SK-N-SH treated with all-trans-retinoic acid at 6 μM for 48 hours (cell line): Measurements from ENCODE around the gene ATOH8.

ENCODE experiments used
- ATAC-seq: fragments of 200-7000 bp; cut with Tn5 transposase; 3 replicates; pipeline ENCODE4 v1.9.1; 2020; ENCODE audit warnings: mild to moderate bottlenecking, moderate library complexity
- ARNTL ChIP-seq: fragments of 450-650 bp; formaldehyde crosslinking; IDR thresholded peaks from 2 replicates; pipeline ENCODE4 v1.5.0; 2020; ENCODE audit warnings: low read depth, mild to moderate bottlenecking, moderate library complexity, borderline replicate concordance
- BACH2 ChIP-seq: fragments of 250-450 bp; sonication (Bioruptor Pico); IDR thresholded peaks from 2 replicates; pipeline ENCODE4 v1.9.0; 2021; ENCODE audit warnings: mild to moderate bottlenecking, borderline replicate concordance
- CSDC2 ChIP-seq: fragments of 250-450 bp; sonication (Bioruptor Pico); IDR thresholded peaks from 2 replicates; pipeline ENCODE4 v1.5.0; 2020; ENCODE audit warnings: mild to moderate bottlenecking, moderate library complexity
- ESRRG ChIP-seq: fragments of 250-450 bp; sonication (Bioruptor Pico); IDR thresholded peaks from 2 replicates; pipeline ENCODE4 v1.6.1; 2021; ENCODE audit warnings: mild to moderate bottlenecking
- GLIS3 ChIP-seq: fragments of 250-450 bp; sonication (Bioruptor Pico); IDR thresholded peaks from 2 replicates; pipeline ENCODE4 v1.5.0; 2020; ENCODE audit warnings: mild to moderate bottlenecking, moderate library complexity
- ISL1 ChIP-seq: fragments of 250-450 bp; sonication (Bioruptor Pico); IDR thresholded peaks from 2 replicates; pipeline ENCODE4 v2.1.2; 2022; ENCODE audit warnings: mild to moderate bottlenecking, moderate library complexity
- PPARA ChIP-seq: fragments of 250-450 bp; sonication (Bioruptor Pico); IDR thresholded peaks from 2 replicates; pipeline ENCODE4 v1.5.0; 2020; ENCODE audit warnings: mild to moderate bottlenecking, borderline replicate concordance
- RARB ChIP-seq: fragments of 250-450 bp; sonication (Bioruptor Pico); IDR thresholded peaks from 2 replicates; pipeline ENCODE4 v1.8.0; 2021; ENCODE audit warnings: mild to moderate bottlenecking, moderate library complexity
- TOX ChIP-seq: fragments of 250-450 bp; sonication (Bioruptor Pico); IDR thresholded peaks from 2 replicates; pipeline ENCODE4 v1.8.0; 2021; ENCODE audit warnings: mild to moderate bottlenecking, moderate library complexity, borderline replicate concordance
- ZC3H10 ChIP-seq: fragments of 250-450 bp; sonication (Bioruptor Pico); IDR thresholded peaks from 2 replicates; pipeline ENCODE4 v1.5.1; 2021; ENCODE audit warnings: mild to moderate bottlenecking, moderate library complexity
- ZFP3 ChIP-seq: fragments of 250-450 bp; sonication (Bioruptor Pico); IDR thresholded peaks from 2 replicates; pipeline ENCODE4 v1.5.0; 2020; ENCODE audit warnings: mild to moderate bottlenecking, moderate library complexity
- ZNF70 ChIP-seq: fragments of 450-650 bp; formaldehyde crosslinking; IDR thresholded peaks from 2 replicates; pipeline ENCODE4 v1.5.0; 2020; ENCODE audit warnings: mild to moderate bottlenecking, moderate library complexity
- ZNF8 ChIP-seq: fragments of 450-650 bp; formaldehyde crosslinking; IDR thresholded peaks from 2 replicates; pipeline ENCODE4 v1.5.0; 2020; ENCODE audit warnings: mild to moderate bottlenecking, moderate library complexity
- TF ChIP-seq, protein P1 (sequence below): fragments of 250-450 bp; sonication (Bioruptor Pico); IDR thresholded peaks from 2 replicates; pipeline ENCODE4 v1.5.0; 2020; ENCODE audit warnings: mild to moderate bottlenecking, moderate library complexity
- TF ChIP-seq, protein P2 (sequence below): fragments of 250-450 bp; sonication (Bioruptor Pico); IDR thresholded peaks from 2 replicates; pipeline ENCODE4 v1.8.0; 2021; ENCODE audit warnings: low read depth, mild to moderate bottlenecking, moderate library complexity, borderline replicate concordance
- TF ChIP-seq, protein P3 (sequence below): fragments of 250-450 bp; sonication (Bioruptor Pico); IDR thresholded peaks from 2 replicates; pipeline ENCODE4 v1.8.0; 2020; ENCODE audit warnings: mild to moderate bottlenecking, moderate library complexity, borderline replicate concordance
- TF ChIP-seq, protein P4 (sequence below): fragments of 250-450 bp; sonication (Bioruptor Pico); IDR thresholded peaks from 2 replicates; pipeline ENCODE4 v1.5.1; 2020; ENCODE audit warnings: low read depth, mild to moderate bottlenecking, moderate library complexity

The ATOH8 gene

DNA sequence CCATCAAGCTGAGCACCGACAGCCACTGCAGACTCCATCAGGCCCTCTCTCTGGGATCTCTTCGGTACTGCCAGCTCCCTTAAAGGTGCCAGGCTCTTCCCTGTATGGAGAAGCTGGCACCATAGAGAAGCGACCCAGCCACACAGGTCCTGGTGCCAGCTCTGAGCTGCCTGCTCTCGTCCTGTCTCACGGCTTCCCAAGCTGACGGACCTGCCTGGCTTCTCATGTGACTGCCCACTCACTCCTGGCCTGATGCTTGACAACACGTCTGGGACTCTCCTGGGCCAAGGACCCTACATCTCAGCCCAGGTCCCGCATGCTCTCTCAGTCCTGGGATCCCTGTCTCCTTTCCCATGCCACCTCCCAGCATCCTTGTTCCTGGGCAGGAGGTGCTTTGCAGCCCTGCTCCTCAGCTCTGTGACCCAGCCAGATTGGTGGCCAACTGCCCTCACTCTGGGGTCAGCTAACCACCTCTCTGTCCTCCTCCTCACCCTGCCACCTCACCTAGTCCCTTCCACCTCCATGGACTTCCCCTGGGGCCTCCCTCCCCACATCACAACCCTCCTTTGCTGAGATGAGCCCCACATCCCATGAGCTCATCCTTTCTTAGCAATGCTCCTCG lies 12.5 kb upstream of the ATOH8 start:
- peak; percentile 1; the same call in 1 of the 3 replicates for ATAC-seq
- TF ChIP-seq ZFP3 (peak; percentile 37), ZNF70 (no peak), BACH2 (no peak), GLIS3 (CRISPR knock-in tag) (no peak), ESRRG (CRISPR knock-in tag) (no peak), ARNTL (CRISPR knock-in tag) (no peak)

DNA sequence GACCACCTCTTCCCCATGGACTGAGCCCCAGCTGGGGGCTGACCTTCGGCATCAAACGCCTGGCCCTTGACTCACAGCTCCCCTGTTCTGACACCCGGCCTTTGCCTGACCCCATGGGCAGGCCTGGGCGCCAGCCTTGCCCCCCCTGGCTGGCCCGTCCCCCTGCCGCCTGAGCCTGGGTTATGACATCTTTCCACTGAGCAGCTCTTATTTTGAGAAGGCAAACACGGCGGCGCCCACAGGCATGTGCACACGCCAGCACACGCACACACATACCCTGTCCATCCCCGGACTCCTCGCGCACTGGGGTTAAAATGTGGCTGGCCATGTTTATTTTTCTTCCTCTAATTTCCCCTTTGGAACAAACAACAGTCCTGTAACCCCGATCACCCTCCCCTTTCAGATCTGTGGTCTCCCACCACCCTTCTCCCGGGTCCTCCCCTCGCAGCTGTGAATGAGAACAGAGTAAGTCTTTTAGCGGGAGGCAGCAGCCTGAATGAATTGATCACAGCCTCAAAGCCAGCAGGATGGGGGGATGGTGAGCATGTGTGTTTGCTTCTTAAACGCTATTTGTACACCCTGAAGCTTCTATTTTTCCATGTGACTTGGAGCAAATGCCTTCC lies 11.8 kb upstream of the ATOH8 start:
- peak; percentile 73 for ATAC-seq

DNA sequence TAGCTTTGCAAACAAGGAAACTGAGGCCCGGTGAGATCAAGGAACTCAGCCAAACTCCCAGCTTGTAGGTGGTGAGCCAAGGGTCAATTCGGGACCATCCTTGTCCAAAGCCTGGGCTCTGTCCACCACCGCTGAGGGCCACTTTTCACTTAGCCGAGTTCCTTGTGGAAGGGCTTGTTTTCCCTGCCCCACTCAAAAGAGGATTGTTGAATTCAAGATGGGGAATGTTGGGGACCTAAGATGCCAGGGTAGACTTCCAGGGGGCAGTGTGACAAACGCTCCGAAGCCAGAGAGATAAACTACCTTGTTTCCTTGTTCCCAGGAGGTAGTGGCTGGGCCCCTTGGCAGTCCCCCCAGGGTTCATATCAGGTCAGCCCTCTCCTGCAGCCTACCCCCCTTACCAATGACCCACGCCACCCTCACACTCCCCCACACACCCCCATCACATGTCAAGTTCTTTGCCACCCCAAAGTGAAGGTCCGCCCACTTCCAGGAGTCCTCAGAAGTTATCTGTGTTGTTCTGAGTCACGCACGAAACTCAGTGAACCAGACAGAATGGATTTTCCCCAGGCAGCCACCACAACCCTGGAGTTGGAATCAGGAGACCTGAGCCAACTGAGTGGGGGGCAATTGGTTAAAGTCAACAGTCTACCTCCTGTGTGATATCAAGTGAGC lies 10.3 kb upstream of the ATOH8 start:
- 0 out of 3 replicates have a peak, but pooled peaks have one; percentile 6 for ATAC-seq
- TF ChIP-seq, protein P1, sequence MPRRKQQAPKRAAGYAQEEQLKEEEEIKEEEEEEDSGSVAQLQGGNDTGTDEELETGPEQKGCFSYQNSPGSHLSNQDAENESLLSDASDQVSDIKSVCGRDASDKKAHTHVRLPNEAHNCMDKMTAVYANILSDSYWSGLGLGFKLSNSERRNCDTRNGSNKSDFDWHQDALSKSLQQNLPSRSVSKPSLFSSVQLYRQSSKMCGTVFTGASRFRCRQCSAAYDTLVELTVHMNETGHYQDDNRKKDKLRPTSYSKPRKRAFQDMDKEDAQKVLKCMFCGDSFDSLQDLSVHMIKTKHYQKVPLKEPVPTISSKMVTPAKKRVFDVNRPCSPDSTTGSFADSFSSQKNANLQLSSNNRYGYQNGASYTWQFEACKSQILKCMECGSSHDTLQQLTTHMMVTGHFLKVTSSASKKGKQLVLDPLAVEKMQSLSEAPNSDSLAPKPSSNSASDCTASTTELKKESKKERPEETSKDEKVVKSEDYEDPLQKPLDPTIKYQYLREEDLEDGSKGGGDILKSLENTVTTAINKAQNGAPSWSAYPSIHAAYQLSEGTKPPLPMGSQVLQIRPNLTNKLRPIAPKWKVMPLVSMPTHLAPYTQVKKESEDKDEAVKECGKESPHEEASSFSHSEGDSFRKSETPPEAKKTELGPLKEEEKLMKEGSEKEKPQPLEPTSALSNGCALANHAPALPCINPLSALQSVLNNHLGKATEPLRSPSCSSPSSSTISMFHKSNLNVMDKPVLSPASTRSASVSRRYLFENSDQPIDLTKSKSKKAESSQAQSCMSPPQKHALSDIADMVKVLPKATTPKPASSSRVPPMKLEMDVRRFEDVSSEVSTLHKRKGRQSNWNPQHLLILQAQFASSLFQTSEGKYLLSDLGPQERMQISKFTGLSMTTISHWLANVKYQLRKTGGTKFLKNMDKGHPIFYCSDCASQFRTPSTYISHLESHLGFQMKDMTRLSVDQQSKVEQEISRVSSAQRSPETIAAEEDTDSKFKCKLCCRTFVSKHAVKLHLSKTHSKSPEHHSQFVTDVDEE (CRISPR knock-in tag), result no peak
- TF ChIP-seq ZNF8 (no peak), ZFP3 (no peak; the same call in 1 of the 2 replicates), ISL1 (CRISPR knock-in tag) (no peak)
- TF ChIP-seq, protein P2, sequence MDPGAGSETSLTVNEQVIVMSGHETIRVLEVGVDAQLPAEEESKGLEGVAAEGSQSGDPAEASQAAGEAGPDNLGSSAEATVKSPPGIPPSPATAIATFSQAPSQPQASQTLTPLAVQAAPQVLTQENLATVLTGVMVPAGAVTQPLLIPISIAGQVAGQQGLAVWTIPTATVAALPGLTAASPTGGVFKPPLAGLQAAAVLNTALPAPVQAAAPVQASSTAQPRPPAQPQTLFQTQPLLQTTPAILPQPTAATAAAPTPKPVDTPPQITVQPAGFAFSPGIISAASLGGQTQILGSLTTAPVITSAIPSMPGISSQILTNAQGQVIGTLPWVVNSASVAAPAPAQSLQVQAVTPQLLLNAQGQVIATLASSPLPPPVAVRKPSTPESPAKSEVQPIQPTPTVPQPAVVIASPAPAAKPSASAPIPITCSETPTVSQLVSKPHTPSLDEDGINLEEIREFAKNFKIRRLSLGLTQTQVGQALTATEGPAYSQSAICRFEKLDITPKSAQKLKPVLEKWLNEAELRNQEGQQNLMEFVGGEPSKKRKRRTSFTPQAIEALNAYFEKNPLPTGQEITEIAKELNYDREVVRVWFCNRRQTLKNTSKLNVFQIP, result no peak
- TF ChIP-seq, protein P3, sequence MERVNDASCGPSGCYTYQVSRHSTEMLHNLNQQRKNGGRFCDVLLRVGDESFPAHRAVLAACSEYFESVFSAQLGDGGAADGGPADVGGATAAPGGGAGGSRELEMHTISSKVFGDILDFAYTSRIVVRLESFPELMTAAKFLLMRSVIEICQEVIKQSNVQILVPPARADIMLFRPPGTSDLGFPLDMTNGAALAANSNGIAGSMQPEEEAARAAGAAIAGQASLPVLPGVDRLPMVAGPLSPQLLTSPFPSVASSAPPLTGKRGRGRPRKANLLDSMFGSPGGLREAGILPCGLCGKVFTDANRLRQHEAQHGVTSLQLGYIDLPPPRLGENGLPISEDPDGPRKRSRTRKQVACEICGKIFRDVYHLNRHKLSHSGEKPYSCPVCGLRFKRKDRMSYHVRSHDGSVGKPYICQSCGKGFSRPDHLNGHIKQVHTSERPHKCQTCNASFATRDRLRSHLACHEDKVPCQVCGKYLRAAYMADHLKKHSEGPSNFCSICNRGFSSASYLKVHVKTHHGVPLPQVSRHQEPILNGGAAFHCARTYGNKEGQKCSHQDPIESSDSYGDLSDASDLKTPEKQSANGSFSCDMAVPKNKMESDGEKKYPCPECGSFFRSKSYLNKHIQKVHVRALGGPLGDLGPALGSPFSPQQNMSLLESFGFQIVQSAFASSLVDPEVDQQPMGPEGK (CRISPR knock-in tag), result no peak

More for the DNA sequence above, 11.8 kb upstream of the ATOH8 start:
- TF ChIP-seq, protein P3 (CRISPR knock-in tag), result peak; percentile 78; the same call in 1 of the 2 replicates
- TF ChIP-seq, protein P2, result no peak
- no peak for TF ChIP-seq PPARA
- TF ChIP-seq ZFP3, result 0 out of 2 replicates have a peak, but pooled peaks have one; percentile 8
- TF ChIP-seq, protein P4, sequence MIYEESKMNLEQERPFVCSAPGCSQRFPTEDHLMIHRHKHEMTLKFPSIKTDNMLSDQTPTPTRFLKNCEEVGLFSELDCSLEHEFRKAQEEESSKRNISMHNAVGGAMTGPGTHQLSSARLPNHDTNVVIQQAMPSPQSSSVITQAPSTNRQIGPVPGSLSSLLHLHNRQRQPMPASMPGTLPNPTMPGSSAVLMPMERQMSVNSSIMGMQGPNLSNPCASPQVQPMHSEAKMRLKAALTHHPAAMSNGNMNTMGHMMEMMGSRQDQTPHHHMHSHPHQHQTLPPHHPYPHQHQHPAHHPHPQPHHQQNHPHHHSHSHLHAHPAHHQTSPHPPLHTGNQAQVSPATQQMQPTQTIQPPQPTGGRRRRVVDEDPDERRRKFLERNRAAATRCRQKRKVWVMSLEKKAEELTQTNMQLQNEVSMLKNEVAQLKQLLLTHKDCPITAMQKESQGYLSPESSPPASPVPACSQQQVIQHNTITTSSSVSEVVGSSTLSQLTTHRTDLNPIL (CRISPR knock-in tag), result peak; percentile 9; the same call in 1 of the 2 replicates
- 0 out of 2 replicates have a peak, but pooled peaks have one; percentile 52 for TF ChIP-seq ZC3H10 (CRISPR knock-in tag)
- no peak for TF ChIP-seq RARB (CRISPR knock-in tag)
- 0 out of 2 replicates have a peak, but pooled peaks have one; percentile 33 for TF ChIP-seq ISL1 (CRISPR knock-in tag)
- TF ChIP-seq CSDC2 (CRISPR knock-in tag), result peak; percentile 78
- TF ChIP-seq, protein P1 (CRISPR knock-in tag), result peak; percentile 29; the same call in 1 of the 2 replicates
- TF ChIP-seq TOX (CRISPR knock-in tag), result peak; percentile 41; the same call in 1 of the 2 replicates
